Inferior parietal cortex (tissue), 1 donor: ENCODE data around the gene ANKRD13B.

ENCODE experiments used
- DNase-seq: peaks from one replicate; pipeline ENCODE4 v3.0.0-alpha.2; 2016; ENCODE audit errors: extremely low spot score

Gene ANKRD13B

GRCh38 chr17:29568331-29569244 is 24.3 kb upstream of the ANKRD13B start, which contains the start of gene TP53I13:
Gene TP53I13, plus strand, starts transcription at chr17:29568701. Its CDS starts 58 bp downstream, at chr17:29568759.
- peak; percentile 61 for DNase-seq

- no peak for DNase-seq
These were observed 23.5 kb upstream of the ANKRD13B start for GRCh38 chr17:29569245-29569950.

DNA sequence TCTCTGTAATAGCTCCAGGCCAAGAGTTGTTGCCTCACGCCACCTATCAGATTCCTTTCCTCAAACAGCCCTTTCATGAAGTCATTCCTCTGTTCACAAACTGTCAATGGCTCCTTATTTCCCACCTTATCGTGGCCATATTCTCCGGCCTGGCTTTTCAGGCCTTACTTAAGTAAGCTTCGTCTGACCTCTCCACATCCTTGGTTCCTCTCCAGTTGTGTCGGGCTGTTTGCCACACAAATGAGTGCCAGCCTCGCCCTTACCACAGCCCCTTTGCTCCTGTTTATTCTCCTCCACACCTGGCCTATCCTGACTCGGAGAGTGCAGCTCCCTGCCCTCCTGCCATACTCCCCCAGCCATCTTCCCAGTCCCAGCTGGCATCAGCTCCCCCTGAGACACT is 22.4 kb upstream of the ANKRD13B start:
- DNase-seq: no peak

GRCh38 chr17:29571486-29571882 is 21.4 kb upstream of the ANKRD13B start:
- no peak for DNase-seq

DNA sequence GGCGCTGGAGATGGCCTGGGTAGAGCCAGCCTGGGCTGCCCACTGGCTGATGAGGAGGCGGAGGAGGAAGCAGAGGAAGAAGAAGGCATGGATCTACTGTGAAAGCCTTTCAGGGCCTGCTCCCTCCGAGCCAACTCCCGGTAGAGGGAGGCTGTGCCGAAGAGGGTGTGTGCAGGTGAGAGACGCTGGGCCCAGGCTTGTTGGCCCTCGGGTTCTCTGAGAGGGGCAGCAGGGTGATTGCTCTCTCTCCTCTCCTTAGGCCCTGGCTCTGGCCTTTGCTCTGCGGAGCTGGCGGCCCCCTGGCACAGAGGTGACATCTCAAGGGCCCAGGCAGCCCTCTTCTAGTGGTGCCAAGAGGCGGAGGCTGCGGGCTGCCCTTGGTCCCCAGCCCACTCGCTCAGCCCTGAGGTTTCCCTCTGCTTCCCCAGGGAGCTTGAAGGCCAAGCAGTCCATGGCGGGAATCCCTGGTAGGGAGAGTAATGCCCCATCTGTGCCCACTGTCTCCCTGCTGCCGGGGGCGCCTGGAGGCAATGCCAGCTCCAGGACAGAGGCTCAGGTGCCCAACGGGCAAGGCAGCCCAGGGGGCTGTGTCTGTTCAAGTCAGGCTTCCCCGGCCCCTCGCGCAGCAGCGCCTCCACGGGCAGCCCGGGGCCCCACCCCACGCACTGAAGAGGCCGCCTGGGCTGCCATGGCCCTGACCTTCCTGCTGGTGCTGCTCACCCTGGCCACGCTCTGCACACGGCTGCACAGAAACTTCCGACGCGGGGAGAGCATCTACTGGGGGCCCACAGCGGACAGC is 20.9 kb upstream of the ANKRD13B start:
- no peak for DNase-seq

DNA sequence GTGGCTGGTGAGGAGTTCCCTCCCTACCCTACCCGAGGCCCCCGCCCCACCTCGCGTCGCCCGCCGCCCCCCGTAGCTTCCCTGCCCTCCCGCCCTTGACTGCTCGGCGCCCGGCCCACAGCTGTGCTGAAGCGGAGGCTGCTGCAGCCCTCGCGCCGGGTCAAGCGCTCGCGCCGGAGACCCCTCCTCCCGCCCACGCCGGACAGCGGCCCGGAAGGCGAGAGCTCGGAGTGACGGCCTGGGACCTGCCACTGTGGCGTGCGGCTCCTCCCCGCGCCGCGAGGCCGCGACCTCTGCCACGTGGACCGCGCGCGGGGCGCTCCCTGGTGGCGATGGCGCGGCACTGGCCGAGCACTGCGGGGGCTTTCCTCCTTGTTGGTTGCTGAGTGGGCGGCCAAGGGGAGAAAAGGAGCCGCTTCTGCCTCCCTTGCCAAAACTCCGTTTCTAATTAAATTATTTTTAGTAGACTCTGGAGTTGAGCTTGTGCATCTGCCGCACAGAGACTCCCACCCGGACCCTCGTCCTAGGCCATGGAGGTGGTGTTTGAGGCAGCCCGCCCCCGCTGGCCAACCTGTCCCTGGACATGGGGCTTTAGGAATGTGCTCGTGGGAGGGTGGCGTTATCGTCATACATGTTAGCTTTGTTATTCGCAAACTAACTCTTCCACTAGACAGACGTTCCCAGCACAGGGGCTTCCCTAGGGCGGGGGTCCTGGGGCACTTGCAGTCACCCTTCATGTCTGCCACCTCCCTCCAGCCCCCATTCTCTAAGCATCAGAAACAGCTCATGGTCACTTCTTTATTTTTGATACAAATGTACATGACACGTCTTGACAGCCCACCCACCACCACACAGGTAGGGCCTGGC is 20.0 kb upstream of the ANKRD13B start:
- peak; percentile 62 for DNase-seq

DNA sequence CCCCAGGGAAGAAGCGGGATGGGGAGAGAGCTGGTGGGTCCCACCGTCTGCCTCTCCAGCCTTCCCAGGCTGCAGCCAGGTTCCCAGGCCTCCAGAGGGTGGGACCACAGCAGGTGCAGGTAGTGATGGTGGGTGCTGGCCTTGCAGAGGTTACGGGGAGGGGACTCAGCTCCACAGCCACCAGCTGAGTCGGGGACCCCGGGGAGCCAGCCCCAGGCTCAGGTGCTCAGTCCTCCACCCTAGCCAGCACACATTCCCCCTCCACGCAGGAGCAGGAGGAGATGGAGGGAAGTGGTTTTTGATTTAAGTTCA is 19.4 kb upstream of the ANKRD13B start:
- DNase-seq: no peak

DNA sequence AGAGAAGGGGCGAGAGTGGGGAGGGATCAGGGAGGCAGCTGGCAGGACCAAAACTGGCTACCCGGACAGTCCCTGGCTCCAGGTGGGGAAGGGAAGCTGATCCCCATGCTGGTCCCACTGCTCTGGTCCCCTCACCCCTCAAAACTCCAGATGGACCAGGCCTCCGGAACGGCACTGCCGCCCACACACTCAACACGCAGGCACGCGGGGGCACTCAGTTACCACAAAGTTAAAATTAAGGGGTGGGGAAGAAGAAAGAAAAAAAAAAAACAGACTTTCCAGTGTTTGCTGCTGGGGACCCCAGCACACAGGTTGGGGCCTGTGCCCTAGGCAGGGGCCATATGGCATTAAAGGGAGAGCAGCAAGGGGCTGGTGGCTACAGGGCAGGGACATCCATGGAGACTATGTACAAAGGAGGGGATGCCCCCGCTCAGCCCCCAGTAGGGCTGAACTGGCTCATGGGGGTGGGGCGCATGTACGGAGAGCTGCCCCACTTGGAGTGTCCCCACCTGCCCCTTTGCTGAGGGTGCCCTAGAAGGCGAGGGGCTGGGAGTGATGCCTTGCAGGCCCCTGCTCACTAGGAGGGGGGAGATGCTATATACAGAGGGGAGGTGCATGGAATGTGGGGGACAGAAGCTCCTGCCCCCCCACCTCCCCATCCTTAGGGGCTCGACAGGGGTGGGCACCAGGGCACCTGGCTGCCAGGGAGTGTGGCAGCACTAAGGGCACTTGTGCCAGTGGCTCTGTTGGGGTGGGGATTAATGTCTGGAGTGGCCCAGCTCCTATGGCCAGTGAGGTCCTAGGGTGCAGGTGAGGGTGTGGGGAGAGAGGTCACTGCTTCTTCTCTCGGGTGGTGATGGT is 18.8 kb upstream of the ANKRD13B start:
- no peak for DNase-seq

DNA sequence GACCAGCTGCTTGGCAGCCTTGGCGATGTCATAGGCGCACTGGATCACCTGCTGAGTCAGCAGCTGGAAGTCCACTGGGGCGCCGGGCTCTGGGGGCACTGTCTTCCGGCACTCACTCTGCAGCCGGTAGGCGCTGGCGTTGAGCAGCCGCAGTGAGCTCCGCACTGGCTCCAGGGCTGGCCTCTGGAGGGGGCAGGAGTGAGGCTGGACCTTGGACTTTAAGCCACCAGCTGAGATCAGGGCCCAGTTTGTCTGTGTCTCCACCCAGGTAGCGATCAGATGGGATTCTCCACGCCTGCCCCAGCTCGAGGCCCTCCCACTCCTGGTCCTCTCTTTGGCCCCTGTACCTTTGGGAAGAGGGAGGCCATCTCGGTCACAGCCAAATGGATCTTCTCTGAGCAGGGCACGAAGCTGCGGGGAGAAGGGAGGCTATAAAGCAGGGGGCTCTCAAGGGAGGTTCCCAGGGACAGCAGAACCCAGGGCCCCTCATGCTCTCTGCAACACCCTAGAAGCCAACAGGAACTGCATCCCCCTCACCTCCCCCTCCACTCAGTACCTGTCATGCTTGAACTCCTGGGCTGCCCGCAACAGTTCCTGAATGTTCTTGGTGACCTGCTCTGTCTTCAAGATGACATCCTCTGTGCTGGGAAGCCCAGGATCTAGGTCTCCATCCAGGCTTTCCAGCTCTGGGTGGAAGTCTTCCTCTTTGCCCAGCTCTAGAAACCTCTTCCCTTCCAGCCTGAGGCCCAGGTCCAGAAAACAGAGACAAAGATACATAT is 18.0 kb upstream of the ANKRD13B start:
- no peak for DNase-seq

DNA sequence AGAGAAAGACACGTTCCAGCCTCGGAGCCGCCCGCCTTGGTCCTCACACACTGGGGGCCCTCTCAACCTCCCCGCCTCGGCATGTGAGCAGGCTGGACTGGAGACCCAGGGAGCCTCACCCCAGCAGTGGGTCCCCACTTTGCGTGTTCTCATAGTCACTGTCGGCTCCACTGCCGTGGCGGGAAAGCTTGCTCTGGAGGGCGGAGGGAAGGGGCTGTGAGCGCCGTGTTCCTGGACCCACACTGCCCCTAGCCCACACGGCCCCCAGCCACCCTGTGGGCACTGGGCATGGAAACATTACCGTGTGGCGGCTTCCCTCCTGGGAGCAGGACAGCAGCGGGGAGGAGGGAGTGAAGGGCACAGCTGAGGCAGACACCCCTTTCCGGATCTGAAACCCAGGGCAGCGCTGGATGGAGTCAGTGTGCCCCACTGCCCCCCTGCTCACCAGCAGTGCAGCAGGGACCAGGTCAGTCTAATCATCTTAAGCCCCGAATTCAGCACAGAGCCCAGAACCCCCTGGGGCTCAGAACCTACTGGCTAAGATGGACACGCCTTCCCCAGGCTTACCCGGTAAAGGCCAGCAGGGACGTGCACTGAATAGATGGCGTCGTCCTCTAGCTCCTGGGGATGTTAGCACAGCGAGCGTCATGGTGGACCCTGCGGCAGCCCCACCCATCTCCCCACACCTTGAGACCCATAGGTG is 17.3 kb upstream of the ANKRD13B start:
- no peak for DNase-seq

DNA sequence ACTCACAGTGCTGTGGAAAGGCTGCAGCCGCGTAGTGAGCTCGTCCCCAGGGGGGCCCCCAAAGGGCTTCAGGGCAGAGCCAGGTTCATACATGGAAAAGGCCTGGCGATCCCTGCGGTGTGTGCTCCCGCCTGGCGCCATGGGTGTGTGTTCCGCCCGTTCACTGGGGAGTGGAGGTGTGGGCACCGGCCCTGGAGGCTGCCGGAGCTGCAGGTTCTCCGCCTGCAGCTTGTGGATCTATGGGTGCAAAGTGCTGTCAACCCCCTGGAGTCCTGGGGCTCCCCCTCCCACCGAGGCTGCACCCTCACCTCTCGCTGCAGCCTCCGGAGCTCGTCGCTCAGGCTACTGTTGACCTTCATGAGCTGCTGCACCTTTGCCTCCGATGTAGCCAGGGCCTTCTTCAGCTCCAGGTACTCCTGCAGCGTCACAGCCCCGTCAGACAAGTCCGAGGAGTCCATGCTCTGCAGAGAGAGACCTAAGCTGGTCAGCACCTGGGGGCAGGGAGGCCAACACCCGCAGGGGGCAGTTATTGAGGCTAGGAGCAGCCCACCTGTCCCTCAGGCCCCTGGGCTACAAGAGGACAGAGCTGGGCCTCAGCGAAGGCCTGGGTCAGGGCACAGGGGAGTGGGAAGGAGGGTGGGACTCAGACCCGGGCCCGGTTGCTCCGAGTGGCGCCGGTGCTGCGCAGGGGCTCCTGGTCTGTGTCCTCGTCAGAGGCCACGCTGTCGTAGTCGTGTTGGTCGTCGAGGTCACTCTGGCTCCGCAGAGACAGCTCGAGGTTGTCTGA is 16.5 kb upstream of the ANKRD13B start:
- no peak for DNase-seq

DNA sequence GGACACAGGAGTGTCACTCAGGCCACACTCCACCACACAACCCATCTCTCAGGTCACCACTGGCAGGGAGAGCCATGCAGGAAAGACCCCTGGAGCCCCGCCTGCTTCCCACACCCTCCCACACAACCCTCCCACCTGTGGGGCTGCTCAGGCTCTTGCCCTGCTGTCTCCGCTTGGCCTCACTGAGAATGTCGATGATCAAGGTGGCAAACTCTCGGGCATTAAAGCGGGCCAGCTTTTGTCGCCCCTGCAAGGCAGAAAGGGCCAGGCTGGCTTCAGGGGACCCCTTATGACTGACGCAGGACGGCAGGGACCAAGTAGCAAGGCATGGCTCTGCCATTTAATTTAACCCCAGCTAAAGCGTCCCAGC is 15.9 kb upstream of the ANKRD13B start:
- DNase-seq: no peak

DNA sequence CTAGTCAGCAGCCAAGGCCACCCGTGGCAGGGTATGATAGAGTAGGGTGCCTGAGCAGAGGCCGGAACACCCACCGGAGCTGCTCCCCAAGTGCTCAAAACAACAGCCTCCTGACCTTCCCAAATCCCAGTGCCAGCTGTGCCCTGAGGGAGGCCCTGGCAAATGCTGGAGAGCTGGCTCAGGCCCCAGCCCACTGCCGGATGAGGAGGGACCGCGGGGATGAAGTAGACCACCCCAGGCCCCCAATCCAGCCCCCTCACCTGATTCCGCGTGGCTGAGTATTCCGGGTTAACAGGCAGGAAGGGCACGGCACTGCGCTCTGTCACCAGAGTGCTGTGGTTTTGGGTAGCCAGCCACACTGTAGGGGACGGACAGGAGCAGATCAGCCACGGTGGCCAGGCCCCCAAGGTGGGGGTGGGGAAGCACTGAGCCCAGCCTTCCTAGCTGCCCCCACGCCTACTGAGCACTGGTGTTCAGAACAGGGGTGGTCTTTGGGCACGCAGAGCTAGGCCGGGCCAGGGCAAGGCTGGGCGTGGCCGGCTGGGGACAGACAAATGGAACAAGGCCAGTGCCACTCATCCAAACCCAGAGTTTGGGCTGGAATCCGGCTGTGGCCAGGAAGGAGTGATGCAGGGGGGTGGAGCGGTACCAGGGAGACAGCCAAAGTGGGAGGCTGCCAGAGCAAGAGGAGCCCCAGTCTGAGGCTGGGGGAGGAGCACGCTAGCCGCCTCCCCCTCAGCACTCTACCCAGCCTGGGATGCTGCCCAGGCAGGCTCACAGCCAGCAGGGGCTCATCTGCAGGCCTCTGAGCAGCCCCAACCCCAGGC is 15.3 kb upstream of the ANKRD13B start:
- DNase-seq: no peak

- no peak for DNase-seq
These were observed 14.1 kb upstream of the ANKRD13B start for GRCh38 chr17:29578626-29579485.

- peak; percentile 94 for DNase-seq
These were observed 12.8 kb upstream of the ANKRD13B start for GRCh38 chr17:29579866-29580771.
